SK-N-SH (cell line): ENCODE measurements around the gene SCGN. TPM values are rescaled to one million over a fixed set of nuclear protein-coding genes. Genes with fewer than 3 reads are reported as not detected.

ENCODE experiments used
- CTCF ChIA-PET: fragments of 300-600, 350-600 bp; formaldehyde crosslinking; extraction: SDS; loops from one replicate; lab custom pipeline; 2021; lab: Yijun Ruan, JAX
- POLR2A ChIA-PET: fragments of 350-600 bp; sonication (Branson Sonifier 250); formaldehyde crosslinking; extraction: SDS; loops from one replicate; lab custom pipeline; 2020; ENCODE audit warnings: antibody characterized with exemption, inconsistent platforms; lab: Yijun Ruan, JAX
- DNase-seq: peaks from one replicate; pipeline ENCODE4 v3.0.0; 2012
- H2AFZ ChIP-seq: fragments of 200-600 bp; sonication (generic); 2 replicates; pipeline ENCODE4 v1.8.1; 2016; ENCODE audit warnings: antibody characterized with exemption, mild to moderate bottlenecking, low read depth
- H3F3A ChIP-seq: fragments of 200-600 bp; sonication (generic); replicated peaks from 2 replicates; pipeline ENCODE3; 2016; ENCODE audit warnings: antibody characterized with exemption, mild to moderate bottlenecking; ENCODE audit not compliant: insufficient read depth
- H3K27ac ChIP-seq, 2 experiments: fragments of 200-500 bp in 1 of 2; fragments of 200-600 bp in 1 of 2; sonication (Bioruptor generic) in 1 of 2; sonication (generic), shearing (Covaris generic) in 1 of 2; 2 replicates each; pipeline versions ENCODE4 v1.5.1 to v1.6.1; 2014 to 2016; ENCODE audit warnings: low read depth in 2 of 2, inconsistent platforms in 1 of 2, low read length in 1 of 2, mild to moderate bottlenecking in 1 of 2, mixed read lengths in 1 of 2
- H3K27me3 ChIP-seq: fragments of 200-600 bp; sonication (generic), shearing (Covaris generic); 2 replicates; pipeline ENCODE4 v1.6.1; 2016; ENCODE audit warnings: mixed run types; ENCODE audit not compliant: insufficient read depth
- H3K36me3 ChIP-seq, 2 experiments: fragments of 200-500 bp in 1 of 2; fragments of 200-600 bp in 1 of 2; sonication (Bioruptor generic) in 1 of 2; sonication (generic) in 1 of 2; replicated peaks in 1 of 2; 2 replicates each; pipeline versions ENCODE3 to v1.5.1; 2014 to 2016; ENCODE audit warnings: low read length in 1 of 2, mild to moderate bottlenecking in 1 of 2; ENCODE audit not compliant: insufficient read depth in 2 of 2, control insufficient read depth in 1 of 2
- H3K4me1 ChIP-seq, 2 experiments: fragments of 200-500 bp in 1 of 2; fragments of 200-600 bp in 1 of 2; sonication (Bioruptor generic) in 1 of 2; sonication (generic), shearing (Covaris generic) in 1 of 2; 2 replicates each; pipeline versions ENCODE4 v1.5.1 to v1.6.1; 2014 to 2016; ENCODE audit warnings: low read depth in 1 of 2, low read length in 1 of 2, mixed run types in 1 of 2; ENCODE audit not compliant: insufficient read depth in 2 of 2, control insufficient read depth in 1 of 2
- H3K4me2 ChIP-seq: fragments of 200-600 bp; sonication (generic), shearing (Covaris generic); 2 replicates; pipeline ENCODE4 v1.6.1; 2017; ENCODE audit warnings: mixed run types
- H3K4me3 ChIP-seq, 2 experiments: fragments of 200-500 bp in 1 of 2; fragments of 200-600 bp in 1 of 2; sonication (Bioruptor generic) in 1 of 2; sonication (generic), shearing (Covaris generic) in 1 of 2; 2 replicates each; pipeline versions ENCODE4 v1.5.1 to v1.8.1; 2014 to 2016; ENCODE audit warnings: low read depth in 2 of 2, inconsistent platforms in 1 of 2, low read length in 1 of 2, mild to moderate bottlenecking in 1 of 2, mixed read lengths in 1 of 2, moderate library complexity in 1 of 2
- H3K79me2 ChIP-seq: fragments of 200-600 bp; sonication (generic); 2 replicates; pipeline ENCODE4 v1.8.1; 2017; ENCODE audit warnings: mild to moderate bottlenecking; ENCODE audit not compliant: insufficient read depth
- H3K9ac ChIP-seq: fragments of 200-600 bp; sonication (generic); 2 replicates; pipeline ENCODE4 v1.6.1; 2017; ENCODE audit warnings: mixed run types
- H3K9me2 ChIP-seq: fragments of 200-600 bp; sonication (generic); 2 replicates; pipeline ENCODE4 v1.6.1; 2017; ENCODE audit warnings: mixed run types
- H3K9me3 ChIP-seq: fragments of 200-600 bp; sonication (generic); 2 replicates; pipeline ENCODE4 v1.6.1; 2017; ENCODE audit warnings: mixed run types, mild to moderate bottlenecking, moderate library complexity
- H4K20me1 ChIP-seq: fragments of 200-600 bp; sonication (generic); 2 replicates; pipeline ENCODE4 v1.6.1; 2017; ENCODE audit warnings: mild to moderate bottlenecking, mixed run types; ENCODE audit not compliant: insufficient read depth
- ELF1 ChIP-seq: IDR thresholded peaks from 2 replicates; pipeline ENCODE4 v1.4.0; 2012
- EZH2phosphoT487 ChIP-seq: fragments of 200-600 bp; sonication (generic); IDR thresholded peaks from 2 replicates; pipeline ENCODE4 v1.6.1; 2017; ENCODE audit warnings: low read depth, mixed run types, mild to moderate bottlenecking, antibody characterized with exemption, moderate library complexity, borderline replicate concordance
- FOSL2 ChIP-seq: IDR thresholded peaks from 2 replicates; pipeline ENCODE4 v1.4.0; 2012; ENCODE audit warnings: low read depth, mild to moderate bottlenecking, moderate library complexity, borderline replicate concordance
- FOXJ3 ChIP-seq: sonication (generic); formaldehyde crosslinking; IDR thresholded peaks from 2 replicates; pipeline ENCODE4 v1.5.1; 2020; ENCODE audit warnings: mild to moderate bottlenecking, missing genetic modification reagents
- FOXM1 ChIP-seq: IDR thresholded peaks from 2 replicates; pipeline ENCODE4 v1.4.0; 2012; ENCODE audit warnings: low read depth, mild to moderate bottlenecking
- NFIC ChIP-seq: IDR thresholded peaks from 2 replicates; pipeline ENCODE4 v1.4.0; 2012; ENCODE audit warnings: borderline replicate concordance
- POLR2AphosphoS5 ChIP-seq: IDR thresholded peaks from 2 replicates; pipeline ENCODE4 v1.6.1; 2012; ENCODE audit warnings: low read depth, low read length
- RAD21 ChIP-seq: IDR thresholded peaks from 2 replicates; pipeline ENCODE4 v1.6.1; 2012; ENCODE audit warnings: mild to moderate bottlenecking, low read length
- RCOR1 ChIP-seq: fragments of 150-350 bp; IDR thresholded peaks from 2 replicates; pipeline ENCODE4 v1.6.1; 2017; ENCODE audit warnings: antibody characterized with exemption, low read length
- REST ChIP-seq: IDR thresholded peaks from 2 replicates; pipeline ENCODE4 v1.6.1; 2012; ENCODE audit warnings: mild to moderate bottlenecking, low read depth, low read length, moderate library complexity
- RFX5 ChIP-seq: IDR thresholded peaks from 2 replicates; pipeline ENCODE4 v1.6.1; 2012; ENCODE audit warnings: mild to moderate bottlenecking, improper control_type of control experiment, low read length
- RXRA ChIP-seq: IDR thresholded peaks from 2 replicates; pipeline ENCODE4 v1.4.0; 2012; ENCODE audit warnings: low read depth, mild to moderate bottlenecking, borderline replicate concordance
- ZBTB33 ChIP-seq: IDR thresholded peaks from 2 replicates; pipeline ENCODE4 v1.4.0; 2012; ENCODE audit warnings: low read depth, borderline replicate concordance
- WGBS: methylation state at CpG from one replicate; pipeline ENCODE4 v1.1.6; 2017; ENCODE audit warnings: low lambda C conversion rate; 5-methylcytosine and 5-hydroxymethylcytosine counted together
- polyA plus RNA-seq, 3 experiments: library from polyadenylated mRNA; depleted of rRNA; stranded (reverse); fragments of >200 nt; gene quantifications; 2 replicates each; pipeline ENCODE4 v1.2.3, GENCODE V29; 2012

Gene SCGN
- polyA plus RNA-seq, 1 of the 3 experiments (the other 2 are of a cell fraction), result not detected

- Histone ChIP-seq H3F3A (no peaks in the 10 kb centered on the region), H3K9me3 (no peaks in the 10 kb centered on the region), H3K4me2 (no peak overlapping the region), H3K27ac (no peak overlapping the region), H3K4me3 (no peak overlapping the region), H4K20me1 (no peaks in the 10 kb centered on the region), H3K4me1 (no peaks in the 10 kb centered on the region; a peak in 1 of 4 replicates), H3K36me3 (no peaks in the 10 kb centered on the region), H3K9ac (no peak overlapping the region), H3K9me2 (no peaks in the 10 kb centered on the region), H3K79me2 (no peaks in the 10 kb centered on the region), H2AFZ (no peak overlapping the region), H3K27me3 (no peaks in the 10 kb centered on the region)
- no peak for TF ChIP-seq POLR2AphosphoS5
- no peak for TF ChIP-seq RCOR1
- TF ChIP-seq RFX5, result no peak
- TF ChIP-seq FOXM1, result no peak
- no peak for TF ChIP-seq ZBTB33
- TF ChIP-seq EZH2phosphoT487, result no peak
- TF ChIP-seq FOSL2, result no peak
- TF ChIP-seq FOXJ3 (CRISPR knock-in tag), result no peak
- TF ChIP-seq NFIC, result no peak
- TF ChIP-seq RXRA, result no peak
- TF ChIP-seq REST, result no peak
- no peak for TF ChIP-seq RAD21
- no peak for TF ChIP-seq ELF1
- ChIA-PET POLR2A (no interaction called here), CTCF (no interaction called here)
- no peak for DNase-seq
- WGBS, result 47% methylated on average over 2 of the region's 2 CpGs
These were observed 43.7 kb downstream of the SCGN start for GRCh38 chr6:25695671-25696070.
